GM12865 (cell line): ENCODE data around the gene RMND1.
"Not testable (repeated sequence)": the region's sequence is repeated elsewhere in the genome, so short reads cannot be mapped to it uniquely, and the experiment has no call there.

ENCODE experiments used
- DNase-seq: peaks from one replicate; pipeline ENCODE4 v3.0.0; 2010; ENCODE audit warnings: low read depth
- H3K4me3 ChIP-seq: 2 replicates; pipeline ENCODE4 v1.5.1; 2011; ENCODE audit warnings: mild to moderate bottlenecking, low read depth, low read length, control low read depth
- TF ChIP-seq, protein P1 (sequence below): IDR thresholded peaks from 2 replicates; pipeline ENCODE4 v1.5.1; 2011; ENCODE audit warnings: low read length, control low read depth, low read depth, inconsistent platforms; ENCODE audit not compliant: insufficient read depth; ENCODE audit errors: missing control alignments

Gene RMND1

DNA sequence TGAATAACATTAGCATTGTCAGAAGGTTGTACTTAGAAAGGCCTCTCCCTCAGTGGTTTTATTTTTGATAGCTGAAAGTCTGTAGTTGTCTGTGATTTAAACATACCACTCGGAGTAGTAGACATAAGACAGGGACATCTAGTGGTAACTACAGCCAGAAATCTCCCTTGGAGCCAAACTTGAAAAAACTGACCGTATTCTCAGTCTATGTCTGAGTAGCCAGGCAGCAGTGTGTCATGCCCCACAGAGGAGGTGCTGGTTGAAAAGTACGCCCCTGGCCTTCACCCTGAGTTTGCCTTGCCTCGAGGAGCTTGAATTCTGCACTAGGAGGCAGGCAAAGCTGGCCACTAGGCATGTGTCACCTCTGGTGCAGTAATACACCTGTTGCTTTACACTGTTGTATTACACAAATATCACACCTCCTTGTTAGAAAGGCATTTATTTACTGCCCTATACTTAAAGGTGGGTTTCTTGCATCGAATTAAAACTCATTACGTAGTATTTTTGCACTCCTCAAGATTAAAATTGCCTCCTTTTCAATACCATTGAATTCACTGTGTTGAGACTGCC is 81.3 kb downstream of the RMND1 start:
- TF ChIP-seq, protein P1, sequence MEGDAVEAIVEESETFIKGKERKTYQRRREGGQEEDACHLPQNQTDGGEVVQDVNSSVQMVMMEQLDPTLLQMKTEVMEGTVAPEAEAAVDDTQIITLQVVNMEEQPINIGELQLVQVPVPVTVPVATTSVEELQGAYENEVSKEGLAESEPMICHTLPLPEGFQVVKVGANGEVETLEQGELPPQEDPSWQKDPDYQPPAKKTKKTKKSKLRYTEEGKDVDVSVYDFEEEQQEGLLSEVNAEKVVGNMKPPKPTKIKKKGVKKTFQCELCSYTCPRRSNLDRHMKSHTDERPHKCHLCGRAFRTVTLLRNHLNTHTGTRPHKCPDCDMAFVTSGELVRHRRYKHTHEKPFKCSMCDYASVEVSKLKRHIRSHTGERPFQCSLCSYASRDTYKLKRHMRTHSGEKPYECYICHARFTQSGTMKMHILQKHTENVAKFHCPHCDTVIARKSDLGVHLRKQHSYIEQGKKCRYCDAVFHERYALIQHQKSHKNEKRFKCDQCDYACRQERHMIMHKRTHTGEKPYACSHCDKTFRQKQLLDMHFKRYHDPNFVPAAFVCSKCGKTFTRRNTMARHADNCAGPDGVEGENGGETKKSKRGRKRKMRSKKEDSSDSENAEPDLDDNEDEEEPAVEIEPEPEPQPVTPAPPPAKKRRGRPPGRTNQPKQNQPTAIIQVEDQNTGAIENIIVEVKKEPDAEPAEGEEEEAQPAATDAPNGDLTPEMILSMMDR, result no peak
- no peak for DNase-seq
- no peak overlapping the region for H3K4me3 ChIP-seq

DNA sequence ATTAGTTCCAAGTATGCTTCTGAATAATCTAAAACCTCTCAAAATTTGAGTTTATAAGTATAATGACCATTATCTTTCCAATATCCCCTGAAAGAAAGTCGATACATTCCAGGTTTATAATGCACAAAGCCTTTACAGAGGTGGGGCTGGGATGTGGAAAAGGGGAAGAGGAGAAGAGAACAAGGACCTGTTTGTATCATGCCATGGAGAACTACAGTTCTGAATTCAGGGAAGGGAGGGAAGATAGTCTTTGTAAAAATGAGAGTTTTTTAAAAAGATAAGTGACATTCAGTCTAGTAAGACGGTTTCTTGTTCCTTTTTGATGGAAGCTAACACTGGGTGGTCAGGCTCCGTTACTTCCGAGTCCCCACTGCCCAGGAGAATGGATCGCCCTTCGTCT is 86.7 kb downstream of the RMND1 start:
- TF ChIP-seq, protein P1, result no peak
- H3K4me3 ChIP-seq, result no peak overlapping the region
- no peak for DNase-seq

DNA sequence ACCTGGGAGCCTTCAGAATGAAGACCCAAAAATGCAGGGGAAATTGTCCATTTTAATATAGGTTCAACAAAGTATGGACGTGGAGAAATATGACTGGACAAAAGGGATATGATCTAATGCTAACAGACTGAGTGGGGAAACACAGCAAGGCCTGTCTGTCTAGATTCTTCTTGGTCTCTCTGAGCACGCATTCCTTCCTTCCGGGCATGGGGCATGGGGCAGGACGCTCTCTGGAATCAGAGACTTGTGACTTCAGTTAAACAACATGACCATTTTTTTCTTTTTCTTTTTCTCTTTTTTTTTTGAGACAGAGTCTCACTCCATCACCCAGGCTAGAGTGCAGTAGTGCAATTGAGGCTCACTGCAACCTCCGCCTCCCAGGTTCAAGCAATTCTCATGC is 92.4 kb downstream of the RMND1 start:
- no peak for DNase-seq
- no peak overlapping the region for H3K4me3 ChIP-seq
- TF ChIP-seq, protein P1, result no peak

DNA sequence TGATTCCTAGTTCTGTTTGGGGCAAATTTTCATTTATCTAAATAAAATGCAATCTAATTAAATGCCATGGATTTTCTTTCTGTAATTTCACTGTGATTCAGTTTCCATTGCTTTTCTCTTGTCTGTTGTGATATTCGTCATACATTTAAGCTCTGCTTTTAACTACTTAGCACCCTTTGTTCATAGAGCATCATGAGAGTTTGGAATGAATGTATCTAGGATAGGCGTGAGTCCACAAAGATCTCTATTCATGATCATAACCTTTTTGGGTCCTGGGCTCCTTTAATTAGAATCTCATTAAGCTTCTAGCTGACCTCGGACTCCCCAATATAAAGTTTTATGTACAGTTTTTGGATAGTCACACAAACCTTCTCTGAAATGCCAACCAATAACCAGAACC is 93.5 kb downstream of the RMND1 start:
- TF ChIP-seq, protein P1, result no peak
- no peak overlapping the region for H3K4me3 ChIP-seq
- DNase-seq, result no peak

DNA sequence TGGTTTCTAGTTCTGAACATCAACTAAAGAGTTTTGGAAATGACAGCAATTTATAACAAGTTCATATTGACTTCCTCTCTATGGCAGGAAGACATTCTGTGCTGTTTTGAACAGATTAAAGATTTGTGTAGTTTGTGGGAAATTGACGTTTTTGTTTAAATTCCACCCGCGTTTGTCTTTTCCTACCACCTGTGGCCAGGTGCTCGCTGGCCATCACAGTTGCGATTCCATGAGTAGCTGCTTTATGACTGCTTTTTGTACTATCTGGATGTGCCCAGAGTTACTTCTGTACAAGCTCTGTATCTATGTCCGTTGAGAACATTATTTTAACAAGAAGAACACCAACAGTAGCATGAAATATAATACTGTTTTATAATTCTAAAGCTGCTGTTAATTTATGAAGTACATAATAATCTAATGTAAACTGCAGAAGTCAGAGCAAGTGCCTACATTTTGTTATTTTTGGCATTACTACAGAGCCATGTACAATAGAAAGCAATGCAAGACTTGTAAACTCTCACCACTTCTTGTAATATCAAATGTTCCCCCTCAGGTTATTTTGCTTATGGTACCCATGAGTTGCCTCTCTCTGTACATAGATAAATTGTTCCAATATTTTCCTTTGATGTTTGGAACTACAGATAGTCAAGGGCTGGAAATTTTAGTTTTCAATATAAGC is 94.0 kb downstream of the RMND1 start:
- TF ChIP-seq, protein P1, result no peak
- H3K4me3 ChIP-seq, result no peak overlapping the region
- no peak for DNase-seq

DNA sequence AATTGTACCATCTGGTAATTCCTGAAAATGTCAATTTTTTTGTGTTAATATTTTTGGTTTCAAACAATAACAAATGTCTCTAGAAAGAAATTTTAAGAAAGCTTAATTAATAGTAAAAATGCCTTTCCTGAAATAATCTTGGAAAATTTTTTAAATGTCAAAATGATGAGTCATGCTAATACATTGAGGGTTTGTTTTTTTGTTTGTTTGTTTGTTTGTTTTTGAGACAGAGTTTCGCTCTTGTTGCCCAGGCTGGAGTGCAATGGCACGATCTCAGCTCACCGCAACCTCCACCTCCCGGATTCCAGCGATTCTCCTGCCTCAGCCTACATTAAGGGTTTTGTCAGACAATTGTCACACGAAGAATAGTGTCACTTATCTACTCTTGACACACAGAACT is 94.9 kb downstream of the RMND1 start:
- DNase-seq, H3K4me3 ChIP-seq: not testable (repeated sequence)
